GM12865 (cell line): ENCODE data around the gene AOPEP.
A peak's percentile ranks its signal among the peaks of the same experiment; 100 is the strongest.
"Not testable (repeated sequence)": the region's sequence is repeated elsewhere in the genome, so short reads cannot be mapped to it uniquely, and the experiment has no call there.

Source experiments
- DNase-seq: peaks from one replicate; pipeline ENCODE4 v3.0.0; 2010; ENCODE audit warnings: low read depth
- H3K4me3 ChIP-seq: 2 replicates; pipeline ENCODE4 v1.5.1; 2011; ENCODE audit warnings: mild to moderate bottlenecking, low read depth, low read length, control low read depth
- TF ChIP-seq, protein P1 (sequence below): IDR thresholded peaks from 2 replicates; pipeline ENCODE4 v1.5.1; 2011; ENCODE audit warnings: low read length, control low read depth, low read depth, inconsistent platforms; ENCODE audit not compliant: insufficient read depth; ENCODE audit errors: missing control alignments

The AOPEP gene

DNA sequence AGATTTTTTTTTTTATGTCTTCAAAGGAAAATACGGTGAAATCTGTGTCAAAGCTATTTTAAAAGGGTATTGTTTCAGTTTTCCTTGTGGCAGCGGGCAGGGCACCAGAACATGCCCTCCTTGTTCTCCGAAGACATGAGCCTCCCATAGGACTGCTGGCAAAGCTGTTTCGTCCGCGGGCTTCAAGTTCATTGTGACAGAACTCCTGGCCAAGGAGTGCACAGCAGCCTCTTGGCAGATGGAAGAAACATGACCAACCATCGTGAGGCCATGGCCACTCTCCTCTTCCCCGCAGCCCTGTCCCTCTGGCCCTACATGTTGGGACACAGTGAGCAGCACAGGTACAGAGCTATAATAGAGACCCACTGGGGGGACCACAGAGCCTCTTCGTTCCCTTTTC is 99.5 kb downstream of the AOPEP start:
- H3K4me3 ChIP-seq, result no peak overlapping the region
- DNase-seq, result no peak
- TF ChIP-seq, protein P1, sequence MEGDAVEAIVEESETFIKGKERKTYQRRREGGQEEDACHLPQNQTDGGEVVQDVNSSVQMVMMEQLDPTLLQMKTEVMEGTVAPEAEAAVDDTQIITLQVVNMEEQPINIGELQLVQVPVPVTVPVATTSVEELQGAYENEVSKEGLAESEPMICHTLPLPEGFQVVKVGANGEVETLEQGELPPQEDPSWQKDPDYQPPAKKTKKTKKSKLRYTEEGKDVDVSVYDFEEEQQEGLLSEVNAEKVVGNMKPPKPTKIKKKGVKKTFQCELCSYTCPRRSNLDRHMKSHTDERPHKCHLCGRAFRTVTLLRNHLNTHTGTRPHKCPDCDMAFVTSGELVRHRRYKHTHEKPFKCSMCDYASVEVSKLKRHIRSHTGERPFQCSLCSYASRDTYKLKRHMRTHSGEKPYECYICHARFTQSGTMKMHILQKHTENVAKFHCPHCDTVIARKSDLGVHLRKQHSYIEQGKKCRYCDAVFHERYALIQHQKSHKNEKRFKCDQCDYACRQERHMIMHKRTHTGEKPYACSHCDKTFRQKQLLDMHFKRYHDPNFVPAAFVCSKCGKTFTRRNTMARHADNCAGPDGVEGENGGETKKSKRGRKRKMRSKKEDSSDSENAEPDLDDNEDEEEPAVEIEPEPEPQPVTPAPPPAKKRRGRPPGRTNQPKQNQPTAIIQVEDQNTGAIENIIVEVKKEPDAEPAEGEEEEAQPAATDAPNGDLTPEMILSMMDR, result no peak

DNA sequence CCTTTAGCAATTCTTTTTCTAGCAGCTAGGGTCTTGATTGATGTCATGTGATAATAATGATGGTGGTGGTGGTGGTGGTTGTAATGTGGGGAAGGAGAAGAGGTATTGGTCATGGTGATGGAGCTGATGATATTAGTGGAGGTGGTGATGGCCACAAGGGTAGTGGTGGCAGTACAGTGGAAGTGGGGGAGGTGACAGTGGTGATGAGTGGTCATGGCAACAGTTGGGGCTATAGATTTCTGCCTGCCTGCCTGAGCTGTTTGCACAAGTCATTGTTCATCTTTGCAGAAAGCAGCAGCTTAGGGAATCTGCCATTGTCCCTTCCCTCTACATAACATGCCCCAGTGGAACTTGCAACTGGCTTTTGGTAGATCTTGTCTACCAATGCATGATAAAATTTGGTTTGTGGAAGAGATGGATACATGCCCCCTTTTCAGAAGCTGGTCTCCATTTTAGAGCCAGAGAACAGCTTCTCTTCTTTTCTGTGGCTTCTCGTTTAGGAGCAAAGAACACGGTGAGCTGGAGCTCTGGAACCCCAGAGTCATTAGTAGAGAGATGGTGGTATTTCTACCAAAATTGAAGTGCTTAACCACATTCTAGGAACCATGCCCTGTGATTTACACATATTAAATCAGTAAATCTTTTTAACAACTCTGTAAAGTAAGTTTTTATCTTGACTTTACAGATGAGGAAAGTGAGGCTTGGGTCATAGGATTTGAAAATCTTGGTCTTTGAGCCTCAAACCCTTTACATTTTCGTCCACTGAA is 100.3 kb downstream of the AOPEP start:
- no peak for DNase-seq
- TF ChIP-seq, protein P1, result no peak
- H3K4me3 ChIP-seq, result no peak overlapping the region

DNA sequence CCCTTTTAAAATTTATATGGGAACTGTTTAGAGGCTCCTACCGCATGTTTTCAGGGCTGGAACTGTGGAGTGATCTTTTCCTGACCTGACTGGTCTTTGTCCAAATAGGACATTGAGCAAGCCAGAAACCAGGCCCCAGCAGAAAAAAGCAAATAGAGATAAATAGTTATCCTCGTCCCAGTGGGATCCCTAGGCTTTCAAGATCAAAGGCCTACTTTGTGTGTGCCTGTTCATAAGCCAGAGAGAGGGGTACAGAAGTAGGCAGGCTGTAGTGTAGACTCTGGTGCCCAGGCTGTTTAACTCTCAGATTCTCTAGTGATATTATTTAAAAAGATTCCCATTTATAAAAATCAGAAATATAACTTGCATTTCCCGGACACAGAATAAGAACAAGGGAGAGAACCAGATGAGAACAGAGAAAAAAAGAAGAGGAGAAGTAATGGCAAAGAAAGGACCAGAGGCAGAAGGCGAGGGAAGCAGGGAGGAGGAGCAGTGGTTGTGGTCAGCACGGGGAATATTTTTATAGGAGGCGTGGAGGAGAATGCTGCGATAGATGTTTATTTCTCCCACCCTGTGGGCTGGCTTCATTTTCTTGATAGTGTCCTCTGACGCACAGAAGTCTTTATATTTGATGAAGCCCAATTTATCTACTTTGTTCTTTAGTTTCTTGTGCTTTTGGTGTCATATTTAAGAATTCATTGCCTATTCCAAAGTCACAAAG is 101.2 kb downstream of the AOPEP start:
- DNase-seq, result no peak
- TF ChIP-seq, protein P1, result no peak
- H3K4me3 ChIP-seq, result no peak overlapping the region

DNA sequence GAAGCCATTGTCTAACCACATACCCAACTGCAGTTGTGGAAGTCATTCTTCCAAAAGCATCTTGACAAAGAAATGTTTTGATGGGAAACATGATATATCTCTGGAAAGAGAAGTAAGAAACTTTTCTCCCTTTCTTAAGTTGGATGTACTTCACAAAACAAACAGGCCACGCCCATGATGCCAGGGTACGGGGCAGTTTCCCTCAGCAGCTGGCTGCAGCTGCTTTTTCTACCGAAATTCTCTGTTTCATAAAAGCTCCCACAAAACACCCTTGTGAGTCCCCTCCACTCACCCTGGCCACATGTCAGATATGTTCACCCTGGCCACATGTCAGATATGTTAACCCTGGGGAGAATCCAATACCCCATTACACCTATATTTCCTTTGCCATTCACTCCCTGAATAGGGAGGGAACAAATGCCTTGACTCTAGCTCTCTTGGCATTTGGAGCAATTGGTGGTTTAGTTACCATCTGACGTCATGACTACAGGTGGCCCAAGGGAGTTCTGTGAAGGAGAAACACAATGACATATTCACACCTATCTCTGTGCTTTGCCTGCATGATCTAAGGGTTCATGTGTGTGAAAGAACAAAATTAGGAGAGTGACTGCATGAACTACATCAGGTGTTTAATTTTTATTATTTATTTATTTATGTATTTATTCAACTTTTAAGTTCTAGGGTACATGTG is 103.0 kb downstream of the AOPEP start:
- H3K4me3 ChIP-seq, result no peak overlapping the region
- TF ChIP-seq, protein P1, result no peak
- peak; percentile 72 for DNase-seq

DNA sequence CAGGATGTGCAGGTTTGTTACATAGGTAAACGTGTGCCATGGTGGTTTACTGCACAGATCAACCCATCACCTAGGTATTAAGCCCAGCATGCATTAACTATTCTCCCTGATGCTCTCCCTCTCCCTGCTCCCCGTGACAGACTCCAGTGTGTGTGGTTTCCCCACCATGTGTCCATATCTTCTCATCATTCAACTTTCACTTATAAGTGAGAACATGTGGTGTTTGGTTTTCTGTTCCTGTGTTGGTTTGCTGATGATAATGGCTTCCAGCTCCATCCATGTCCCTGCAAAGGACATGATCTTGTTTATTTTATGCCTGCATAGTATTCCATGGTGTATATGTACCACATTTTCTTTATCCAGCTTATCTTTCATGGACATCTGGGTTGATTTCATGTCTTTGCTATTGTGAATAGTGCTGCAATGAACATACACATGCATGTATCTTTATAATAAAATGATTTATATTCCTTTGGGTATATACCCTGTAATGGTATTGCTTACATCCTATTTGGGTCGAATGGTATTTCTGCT is 103.6 kb downstream of the AOPEP start:
- DNase-seq, result peak; percentile 7
- not testable (repeated sequence) for H3K4me3 ChIP-seq

DNA sequence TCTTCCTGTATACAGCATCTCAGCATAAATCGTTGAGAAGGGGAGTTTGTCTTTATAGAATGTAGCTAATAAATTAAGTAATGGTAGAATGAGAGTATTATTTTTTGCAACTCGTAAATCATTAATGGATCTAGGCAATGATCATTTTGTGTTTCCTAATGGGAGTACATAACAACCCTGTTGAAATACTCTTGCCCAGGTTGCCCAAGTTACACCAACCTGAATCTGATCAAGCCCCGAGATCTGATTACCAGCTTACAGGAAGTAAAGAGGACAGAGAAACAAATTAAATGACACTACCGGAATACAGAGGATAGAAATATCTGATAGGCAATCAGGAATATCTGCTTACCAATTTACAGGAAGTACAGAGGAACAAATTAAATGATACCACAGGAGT is 107.3 kb downstream of the AOPEP start:
- DNase-seq, result no peak
- TF ChIP-seq, protein P1, result no peak
- no peak overlapping the region for H3K4me3 ChIP-seq

DNA sequence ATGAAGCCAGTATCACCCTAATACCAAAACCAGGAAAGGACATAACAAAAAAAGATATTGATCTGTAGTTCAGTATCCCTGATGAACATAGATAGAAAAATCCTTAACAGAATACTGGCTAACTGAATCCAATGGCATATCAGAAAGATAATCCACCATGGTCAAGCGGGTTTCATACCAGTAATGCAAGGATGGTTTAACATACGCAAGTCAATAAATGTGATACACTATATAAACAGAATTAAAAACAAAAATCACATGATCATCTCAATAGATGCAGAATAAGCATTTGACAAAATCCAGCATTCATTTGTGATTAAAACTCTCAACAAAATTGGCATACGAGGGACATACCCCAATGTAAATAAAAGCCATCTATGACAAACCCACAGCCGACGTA is 110.9 kb downstream of the AOPEP start:
- H3K4me3 ChIP-seq, result no peak overlapping the region

More for the DNA sequence above, 110.9 kb downstream of the AOPEP start:
- no peak for DNase-seq
- TF ChIP-seq, protein P1, result no peak
